IPS DF 19.7 (cell line): ENCODE data around the gene PPM1L.
"Not testable (repeated sequence)": the region's sequence is repeated elsewhere in the genome, so short reads cannot be mapped to it uniquely, and the experiment has no call there.

Experiments
- DNase-seq: peaks from one replicate; pipeline ENCODE4 v3.0.0-alpha.2; 2013; ENCODE audit warnings: low read depth, low spot score

The PPM1L gene

GRCh38 chr3:161034913-161035550 is 279.0 kb downstream of the PPM1L start:
- not testable (repeated sequence) for DNase-seq

GRCh38 chr3:161035711-161036110 is 279.7 kb downstream of the PPM1L start:
- DNase-seq: no peak

GRCh38 chr3:161038725-161039124 is 282.7 kb downstream of the PPM1L start:
- no peak for DNase-seq

- no peak for DNase-seq
These were observed 286.0 kb downstream of the PPM1L start for GRCh38 chr3:161042023-161042501.

- no peak for DNase-seq
These were observed 287.5 kb downstream of the PPM1L start for GRCh38 chr3:161043336-161044035.

- DNase-seq: no peak
These were observed 293.7 kb downstream of the PPM1L start for GRCh38 chr3:161049683-161050248.

- no peak for DNase-seq
These were observed 294.9 kb downstream of the PPM1L start for GRCh38 chr3:161050935-161051334.

GRCh38 chr3:161051856-161052255 is 295.8 kb downstream of the PPM1L start:
- no peak for DNase-seq

GRCh38 chr3:161054860-161055604 is 299.0 kb downstream of the PPM1L start:
- DNase-seq: no peak

- no peak for DNase-seq
These were observed 308.4 kb downstream of the PPM1L start for GRCh38 chr3:161064413-161064812.

GRCh38 chr3:161066930-161067329 is 310.9 kb downstream of the PPM1L start:
- no peak for DNase-seq

- no peak for DNase-seq
These were observed 311.3 kb downstream of the PPM1L start for GRCh38 chr3:161067335-161067734.

- DNase-seq: no peak
These were observed 313.6 kb downstream of the PPM1L start for GRCh38 chr3:161069511-161070251.

GRCh38 chr3:161070252-161070930 is 314.4 kb downstream of the PPM1L start:
- DNase-seq: no peak

- DNase-seq: no peak
These were observed 315.1 kb downstream of the PPM1L start for GRCh38 chr3:161070980-161071663.

- no peak for DNase-seq
These were observed 316.2 kb downstream of the PPM1L start for GRCh38 chr3:161072211-161072621.

GRCh38 chr3:161072751-161073150 is 316.7 kb downstream of the PPM1L start:
- DNase-seq: no peak

GRCh38 chr3:161073181-161073580 is 317.1 kb downstream of the PPM1L start:
- DNase-seq: no peak

GRCh38 chr3:161081633-161082032 is 325.6 kb downstream of the PPM1L start:
- DNase-seq: no peak

- DNase-seq: no peak
These were observed 326.0 kb downstream of the PPM1L start for GRCh38 chr3:161082063-161082462.
